ENCODE measurements around the gene SASH1. TPM values are rescaled to one million over a fixed set of nuclear protein-coding genes. Genes with fewer than 3 reads are reported as not detected.
A peak's percentile ranks its signal among the peaks of the same experiment; 100 is the strongest.

The SASH1 gene
- total RNA-seq, 1 donor from 2014 or later: 28.7 TPM

DNA sequence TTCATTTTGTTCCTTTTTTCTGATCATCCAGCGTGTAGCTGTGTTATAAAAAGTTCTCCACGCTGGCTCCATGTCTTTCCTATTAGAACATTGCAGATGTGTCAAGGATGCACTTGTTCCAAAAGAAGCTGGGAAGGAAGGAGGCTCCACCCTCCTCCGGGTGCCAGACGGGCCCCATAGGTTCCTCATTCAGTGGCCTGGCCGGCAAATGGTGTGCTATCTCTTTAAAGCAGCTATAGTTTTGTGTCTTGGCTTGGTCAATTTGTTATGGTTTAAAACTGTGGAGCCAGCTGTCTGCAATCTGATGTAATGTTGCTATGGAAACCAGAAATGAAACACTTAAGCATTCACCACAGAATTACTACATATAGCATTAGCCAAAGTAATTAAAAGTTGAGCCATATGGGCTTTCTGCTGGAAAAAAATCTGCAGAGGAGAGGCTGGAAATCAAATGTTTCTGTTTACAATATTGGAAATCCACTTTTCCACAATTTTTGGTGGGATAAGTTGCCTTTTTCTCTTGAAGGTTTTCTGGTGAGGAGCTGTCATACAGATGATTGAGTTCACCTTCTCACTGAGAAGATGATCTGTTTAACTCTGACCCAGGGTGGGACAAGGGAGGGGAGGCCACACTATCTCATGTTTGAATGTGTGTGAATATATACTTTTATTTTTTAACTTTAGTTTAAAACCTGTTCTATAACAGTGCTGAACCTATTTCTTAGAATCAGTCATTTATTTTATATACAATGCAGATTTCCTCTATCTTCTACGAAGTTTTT lies 167.4 kb downstream of the SASH1 start:
- no peak for DNase-seq (ENCODE audit: low spot score in 2 of 2, unreplicated experiment in 2 of 2)
- H3K9me3 Mint-ChIP-seq: no peaks in the 10 kb centered on the region
- TF ChIP-seq, protein P1, sequence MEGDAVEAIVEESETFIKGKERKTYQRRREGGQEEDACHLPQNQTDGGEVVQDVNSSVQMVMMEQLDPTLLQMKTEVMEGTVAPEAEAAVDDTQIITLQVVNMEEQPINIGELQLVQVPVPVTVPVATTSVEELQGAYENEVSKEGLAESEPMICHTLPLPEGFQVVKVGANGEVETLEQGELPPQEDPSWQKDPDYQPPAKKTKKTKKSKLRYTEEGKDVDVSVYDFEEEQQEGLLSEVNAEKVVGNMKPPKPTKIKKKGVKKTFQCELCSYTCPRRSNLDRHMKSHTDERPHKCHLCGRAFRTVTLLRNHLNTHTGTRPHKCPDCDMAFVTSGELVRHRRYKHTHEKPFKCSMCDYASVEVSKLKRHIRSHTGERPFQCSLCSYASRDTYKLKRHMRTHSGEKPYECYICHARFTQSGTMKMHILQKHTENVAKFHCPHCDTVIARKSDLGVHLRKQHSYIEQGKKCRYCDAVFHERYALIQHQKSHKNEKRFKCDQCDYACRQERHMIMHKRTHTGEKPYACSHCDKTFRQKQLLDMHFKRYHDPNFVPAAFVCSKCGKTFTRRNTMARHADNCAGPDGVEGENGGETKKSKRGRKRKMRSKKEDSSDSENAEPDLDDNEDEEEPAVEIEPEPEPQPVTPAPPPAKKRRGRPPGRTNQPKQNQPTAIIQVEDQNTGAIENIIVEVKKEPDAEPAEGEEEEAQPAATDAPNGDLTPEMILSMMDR (IDR thresholded peaks at IDR 0.05; ENCODE audit: unreplicated experiment): no peak

GRCh38 chr6:148513145-148514071 lies 170.8 kb downstream of the SASH1 start:
- Mint-ChIP-seq H3K27ac (peak overlapping the region; percentile 57), H3K9me3 (no peaks in the 10 kb centered on the region), H3K27me3 (ENCODE audit: low read depth) (no peaks in the 10 kb centered on the region), H3K4me1 (peaks cover 28% of the 10 kb centered on the region), H3K4me3 (no peak overlapping the region), H3K36me3 (peaks cover 16% of the 10 kb centered on the region)
- TF ChIP-seq, protein P1 (IDR thresholded peaks at IDR 0.05; ENCODE audit: unreplicated experiment): no peak
- no peak for DNase-seq (ENCODE audit: low spot score in 2 of 2, unreplicated experiment in 2 of 2)

More for the DNA sequence above, 167.4 kb downstream of the SASH1 start:
- Mint-ChIP-seq H3K4me1 (peaks cover 39% of the 10 kb centered on the region), H3K27me3 (ENCODE audit: low read depth) (no peaks in the 10 kb centered on the region), H3K27ac (peak overlapping the region; percentile 82), H3K4me3 (peak overlapping the region; percentile 65), H3K36me3 (no peaks in the 10 kb centered on the region)

DNA sequence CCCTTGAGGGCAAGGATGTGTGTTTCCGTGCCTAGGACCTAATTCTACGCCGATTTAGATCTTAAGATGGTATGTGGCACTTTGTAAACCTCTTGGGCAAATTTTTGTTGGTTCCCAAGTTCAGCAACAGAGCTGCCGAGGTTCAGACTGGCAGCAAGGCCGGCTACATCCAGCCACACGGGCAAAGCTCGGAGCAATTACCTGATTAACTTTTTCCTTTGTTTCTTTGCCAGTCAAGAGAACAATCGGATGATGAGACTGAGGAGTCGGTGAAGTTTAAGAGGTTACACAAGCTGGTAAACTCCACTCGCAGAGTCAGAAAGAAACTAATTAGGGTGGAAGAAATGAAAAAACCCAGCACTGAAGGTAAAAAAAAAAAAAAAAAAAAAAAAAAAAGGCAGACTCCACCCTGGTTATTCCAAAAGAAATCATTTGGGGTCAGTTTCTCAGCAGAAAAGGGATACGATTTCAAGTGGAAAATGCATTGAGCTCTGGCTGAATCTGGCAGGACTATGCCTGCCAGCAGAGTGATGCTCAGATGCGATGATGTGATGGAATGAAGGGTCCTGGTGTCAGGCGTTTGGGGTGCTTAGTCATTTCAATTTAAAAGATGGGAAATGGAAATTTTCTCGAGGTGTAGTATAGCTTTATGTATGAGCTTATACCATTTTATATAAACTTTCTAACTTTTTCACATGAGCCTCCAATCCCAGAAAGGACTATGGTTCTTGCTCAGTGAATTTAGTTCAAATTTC lies 171.6 kb downstream of the SASH1 start:
- peak overlapping the region; percentile 39 for H3K27ac Mint-ChIP-seq
- TF ChIP-seq, protein P1 (IDR thresholded peaks at IDR 0.05; ENCODE audit: unreplicated experiment): no peak
- no peaks in the 10 kb centered on the region for H3K9me3 Mint-ChIP-seq
- DNase-seq (ENCODE audit: low spot score in 2 of 2, unreplicated experiment in 2 of 2): no peak
- no peaks in the 10 kb centered on the region for H3K27me3 Mint-ChIP-seq (ENCODE audit: low read depth)
- peaks cover 19% of the 10 kb centered on the region for H3K4me1 Mint-ChIP-seq
- no peak overlapping the region for H3K4me3 Mint-ChIP-seq
- peaks cover 20% of the 10 kb centered on the region for H3K36me3 Mint-ChIP-seq

- Mint-ChIP-seq H3K4me3 (no peak overlapping the region), H3K27ac (no peak overlapping the region), H3K36me3 (peaks cover 25% of the 10 kb centered on the region)
Observed at GRCh38 chr6:148516217-148516616, 173.6 kb downstream of the SASH1 start.

DNA sequence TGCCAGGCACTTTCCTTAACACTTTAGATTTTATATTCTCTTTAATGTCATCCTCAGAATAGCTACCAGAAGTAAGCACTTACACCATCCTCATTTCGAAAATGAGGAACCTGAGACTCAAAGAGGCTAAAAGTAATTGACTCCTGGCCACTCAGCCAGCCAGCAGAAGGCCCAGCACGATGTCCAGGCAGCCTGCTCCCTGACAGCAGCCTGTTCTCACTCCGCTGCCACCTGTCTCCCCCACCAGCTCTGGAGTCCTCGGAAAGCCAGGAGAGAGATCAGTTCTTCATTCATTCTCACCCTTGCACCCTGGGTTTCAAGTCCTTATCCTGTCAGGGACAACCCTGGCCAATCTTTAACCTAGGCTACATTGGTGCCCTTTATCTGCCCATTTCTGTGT lies 174.0 kb downstream of the SASH1 start:
- Mint-ChIP-seq H3K4me3 (no peak overlapping the region), H3K27me3 (ENCODE audit: low read depth) (no peaks in the 10 kb centered on the region), H3K9me3 (no peaks in the 10 kb centered on the region), H3K27ac (no peak overlapping the region), H3K4me1 (peaks cover 16% of the 10 kb centered on the region), H3K36me3 (peaks cover 25% of the 10 kb centered on the region)
- TF ChIP-seq, protein P1 (IDR thresholded peaks at IDR 0.05; ENCODE audit: unreplicated experiment): no peak
- no peak for DNase-seq (ENCODE audit: low spot score in 2 of 2, unreplicated experiment in 2 of 2)

More at GRCh38 chr6:148516217-148516616, 173.6 kb downstream of the SASH1 start:
- TF ChIP-seq, protein P1 (IDR thresholded peaks at IDR 0.05; ENCODE audit: unreplicated experiment): no peak
- peaks cover 13% of the 10 kb centered on the region for H3K4me1 Mint-ChIP-seq
- no peaks in the 10 kb centered on the region for H3K9me3 Mint-ChIP-seq
- no peak for DNase-seq (ENCODE audit: low spot score in 2 of 2, unreplicated experiment in 2 of 2)
- no peaks in the 10 kb centered on the region for H3K27me3 Mint-ChIP-seq (ENCODE audit: low read depth)
